ENCODE results near the gene SLC25A1. TPM values are rescaled to one million over a fixed set of nuclear protein-coding genes. Genes with fewer than 3 reads are reported as not detected.

Gene SLC25A1
- total and polyA plus RNA-seq, 2 donors (not counting 1 experiment from before 2014, with no cell fraction given), result 41.3 to 47.7 TPM

DNA sequence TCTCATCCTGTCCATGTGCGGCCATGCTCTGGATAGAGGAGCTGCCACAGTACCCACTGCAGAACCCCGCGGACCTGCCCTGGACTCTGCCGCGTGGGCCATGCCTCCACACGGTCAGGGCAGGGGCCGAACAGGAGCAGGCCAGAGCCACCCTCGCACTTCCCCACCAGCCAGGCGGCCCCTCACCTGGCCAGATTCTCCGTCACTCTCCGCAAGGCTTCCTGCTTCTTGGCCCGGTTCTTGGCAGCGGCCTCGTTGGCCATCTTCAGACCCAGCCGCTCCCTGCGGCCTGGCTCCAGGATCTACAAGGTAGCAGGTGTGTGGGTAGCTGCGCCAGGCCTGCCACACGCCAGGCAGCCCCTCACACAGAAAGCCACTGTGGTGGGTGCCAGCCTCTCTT, 43.7 kb downstream of the SLC25A1 start:
- Histone ChIP-seq H3K4me1 (ENCODE audit: control insufficient read depth in 2 of 2, insufficient read depth in 2 of 2, low read length in 2 of 2) (no peaks in the 10 kb centered on the region), H3K9me3 (ENCODE audit: control extremely low read depth in 1 of 3, control insufficient read depth in 2 of 3, insufficient read depth in 1 of 3, low read length in 2 of 3) (no peaks in the 10 kb centered on the region), H3K4me3 (ENCODE audit: control extremely low read depth in 1 of 5, extremely low read depth in 1 of 5, insufficient read depth in 1 of 5, low read depth in 2 of 5, low read length in 4 of 5) (no peak overlapping the region), H3K27me3 (replicated peaks in 1 of 4; ENCODE audit: control extremely low read depth in 1 of 4, control insufficient read depth in 3 of 4, insufficient read depth in 4 of 4, low read length in 3 of 4) (no peaks in the 10 kb centered on the region), H3K27ac (ENCODE audit: low read length in 2 of 2) (no peak overlapping the region), H3K4me2 (replicated peaks; ENCODE audit: low read depth, low read length, poor library complexity, severe bottlenecking) (no peak overlapping the region), H3K36me3 (replicated peaks in 1 of 2; ENCODE audit: control extremely low read depth in 1 of 2, control insufficient read depth in 1 of 2, extremely low read depth in 1 of 2, insufficient read depth in 2 of 2, low read length in 1 of 2) (peaks cover 2 to 51% of the 10 kb centered on the region in 2 experiments), H3K79me2 (ENCODE audit: control insufficient read depth, insufficient read depth, low read length) (no peaks in the 10 kb centered on the region), H4K20me1 (ENCODE audit: control insufficient read depth, insufficient read depth, low read length, poor library complexity, severe bottlenecking) (peaks cover 11% of the 10 kb centered on the region), H2AFZ (ENCODE audit: insufficient read depth, low read depth, low read length, poor library complexity, severe bottlenecking) (no peak overlapping the region), H3K9ac (ENCODE audit: low read length) (no peak overlapping the region)
- no peaks in the 10 kb centered on the region for H3K4me1 Mint-ChIP-seq
- DNase-seq (no peak), ATAC-seq (ENCODE audit: low read depth) (no peak)
- WGBS (ENCODE audit: insufficient coverage), result 92% methylated on average over 17 of the region's 18 CpGs
- no peaks in the 10 kb centered on the region for H3K9me3 Mint-ChIP-seq (ENCODE audit: insufficient read depth)
- no peaks in the 10 kb centered on the region for H3K27me3 Mint-ChIP-seq
- H3K27ac Mint-ChIP-seq, result no peak overlapping the region
- POLR2A ChIA-PET, result no interaction called here
- CTCF ChIA-PET, result interaction anchor here (1.6 kb wide), 1 partner anchor 44 kb away, joined by 5 read pairs; no protein-coding TSS in a partner anchor
- no peak overlapping the region for H3K4me3 Mint-ChIP-seq
- intact Hi-C loops (cut with micrococcal nuclease), result no loop called here
- TF ChIP-seq EZH2 (IDR thresholded peaks at IDR 0.05; ENCODE audit: borderline replicate concordance, insufficient read depth, low read depth, low read length, poor library complexity, severe bottlenecking), result no peak
- TF ChIP-seq, protein P1, sequence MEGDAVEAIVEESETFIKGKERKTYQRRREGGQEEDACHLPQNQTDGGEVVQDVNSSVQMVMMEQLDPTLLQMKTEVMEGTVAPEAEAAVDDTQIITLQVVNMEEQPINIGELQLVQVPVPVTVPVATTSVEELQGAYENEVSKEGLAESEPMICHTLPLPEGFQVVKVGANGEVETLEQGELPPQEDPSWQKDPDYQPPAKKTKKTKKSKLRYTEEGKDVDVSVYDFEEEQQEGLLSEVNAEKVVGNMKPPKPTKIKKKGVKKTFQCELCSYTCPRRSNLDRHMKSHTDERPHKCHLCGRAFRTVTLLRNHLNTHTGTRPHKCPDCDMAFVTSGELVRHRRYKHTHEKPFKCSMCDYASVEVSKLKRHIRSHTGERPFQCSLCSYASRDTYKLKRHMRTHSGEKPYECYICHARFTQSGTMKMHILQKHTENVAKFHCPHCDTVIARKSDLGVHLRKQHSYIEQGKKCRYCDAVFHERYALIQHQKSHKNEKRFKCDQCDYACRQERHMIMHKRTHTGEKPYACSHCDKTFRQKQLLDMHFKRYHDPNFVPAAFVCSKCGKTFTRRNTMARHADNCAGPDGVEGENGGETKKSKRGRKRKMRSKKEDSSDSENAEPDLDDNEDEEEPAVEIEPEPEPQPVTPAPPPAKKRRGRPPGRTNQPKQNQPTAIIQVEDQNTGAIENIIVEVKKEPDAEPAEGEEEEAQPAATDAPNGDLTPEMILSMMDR (IDR thresholded peaks at IDR 0.05), result no peak

DNA sequence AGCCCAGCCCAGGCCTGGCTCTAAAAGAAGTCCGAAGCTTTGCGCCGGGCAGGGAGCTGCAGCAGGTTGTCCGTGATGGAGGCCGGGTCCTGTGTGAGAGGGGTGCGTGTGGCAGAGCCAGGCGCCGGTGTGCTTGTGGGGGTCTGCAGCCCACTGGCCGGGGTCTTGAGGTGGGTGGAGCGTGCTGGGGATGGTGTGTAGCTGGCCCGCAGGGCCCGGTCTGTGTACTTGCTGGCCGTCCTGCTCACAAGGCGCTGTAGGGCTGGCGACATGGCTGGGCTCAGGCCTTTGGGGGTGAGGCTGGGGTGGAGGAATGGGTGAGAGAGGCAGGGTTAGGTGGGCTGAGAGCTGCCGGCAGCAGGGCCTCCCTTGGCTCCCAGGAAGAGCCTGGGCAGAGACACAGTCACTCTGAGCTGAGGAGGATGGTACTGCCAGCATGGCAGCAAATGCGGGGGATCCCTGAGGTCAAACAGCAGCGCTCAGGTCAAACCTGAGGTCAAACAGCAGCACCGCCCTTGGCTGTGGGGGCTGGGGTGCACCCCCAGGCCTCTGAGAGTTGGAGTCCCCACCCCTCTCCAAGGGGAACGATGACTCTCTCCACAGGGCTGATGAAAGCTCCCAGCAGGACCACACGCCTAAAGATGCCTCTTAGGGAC, 44.2 kb downstream of the SLC25A1 start:
- H3K4me3 Mint-ChIP-seq, result no peak overlapping the region
- Histone ChIP-seq H3K36me3 (replicated peaks in 1 of 2; ENCODE audit: control extremely low read depth in 1 of 2, control insufficient read depth in 1 of 2, extremely low read depth in 1 of 2, insufficient read depth in 2 of 2, low read length in 1 of 2) (peaks cover 2 to 45% of the 10 kb centered on the region in 2 experiments), H3K9me3 (ENCODE audit: control extremely low read depth in 1 of 3, control insufficient read depth in 2 of 3, insufficient read depth in 1 of 3, low read length in 2 of 3) (no peaks in the 10 kb centered on the region), H3K4me1 (ENCODE audit: control insufficient read depth in 2 of 2, insufficient read depth in 2 of 2, low read length in 2 of 2) (no peaks in the 10 kb centered on the region), H4K20me1 (ENCODE audit: control insufficient read depth, insufficient read depth, low read length, poor library complexity, severe bottlenecking) (peaks cover 11% of the 10 kb centered on the region), H3K79me2 (ENCODE audit: control insufficient read depth, insufficient read depth, low read length) (no peaks in the 10 kb centered on the region), H3K4me2 (replicated peaks; ENCODE audit: low read depth, low read length, poor library complexity, severe bottlenecking) (no peak overlapping the region), H3K4me3 (ENCODE audit: control extremely low read depth in 1 of 5, extremely low read depth in 1 of 5, insufficient read depth in 1 of 5, low read depth in 2 of 5, low read length in 4 of 5) (no peak overlapping the region), H2AFZ (ENCODE audit: insufficient read depth, low read depth, low read length, poor library complexity, severe bottlenecking) (no peak overlapping the region), H3K27me3 (replicated peaks in 1 of 4; ENCODE audit: control extremely low read depth in 1 of 4, control insufficient read depth in 3 of 4, insufficient read depth in 4 of 4, low read length in 3 of 4) (no peaks in the 10 kb centered on the region), H3K9ac (ENCODE audit: low read length) (no peak overlapping the region), H3K27ac (ENCODE audit: low read length in 2 of 2) (no peak overlapping the region)
- intact Hi-C loops (cut with micrococcal nuclease), result no loop called here
- H3K9me3 Mint-ChIP-seq (ENCODE audit: insufficient read depth), result no peaks in the 10 kb centered on the region
- TF ChIP-seq, protein P1 (IDR thresholded peaks at IDR 0.05), result no peak
- no peak for TF ChIP-seq EZH2 (IDR thresholded peaks at IDR 0.05; ENCODE audit: borderline replicate concordance, insufficient read depth, low read depth, low read length, poor library complexity, severe bottlenecking)
- H3K27ac Mint-ChIP-seq, result no peak overlapping the region
- H3K4me1 Mint-ChIP-seq, result no peaks in the 10 kb centered on the region
- ChIA-PET CTCF (interaction anchor here (0.7 to 1.6 kb wide), 3 partner anchors 10 to 45 kb away, joined by 3 to 6 read pairs (median 5); partner anchors contain the start of gene ESS2), POLR2A (no interaction called here)
- no peaks in the 10 kb centered on the region for H3K27me3 Mint-ChIP-seq
- ATAC-seq (ENCODE audit: low read depth) (no peak), DNase-seq (no peak)
- 91% methylated on average over 21 of the region's 21 CpGs for WGBS (ENCODE audit: insufficient coverage)
